ENCODE results near the gene RAB33B.

Gene RAB33B

GRCh38 chr4:139509727-139510410 is 55.9 kb downstream of the RAB33B start:
- no peak for DNase-seq

GRCh38 chr4:139511320-139511719 is 57.4 kb downstream of the RAB33B start:
- no peak for DNase-seq

GRCh38 chr4:139514382-139515059 is 60.6 kb downstream of the RAB33B start:
- DNase-seq, result no peak

GRCh38 chr4:139515531-139515958 is 61.6 kb downstream of the RAB33B start:
- DNase-seq, result no peak

GRCh38 chr4:139521754-139522401 is 68.0 kb downstream of the RAB33B start:
- no peak for DNase-seq

GRCh38 chr4:139522457-139522856 is 68.5 kb downstream of the RAB33B start:
- no peak for DNase-seq

- DNase-seq, result no peak
Measured at GRCh38 chr4:139523076-139523475, 69.2 kb downstream of the RAB33B start.

GRCh38 chr4:139524062-139524631 is 70.2 kb downstream of the RAB33B start:
- DNase-seq, result no peak

GRCh38 chr4:139525414-139525813 is 71.5 kb downstream of the RAB33B start:
- DNase-seq, result no peak

Measured in CD4-positive, alpha-beta T cell treated with Interleukin-1 beta for 1 hour (primary cell).